Gastroesophageal sphincter (tissue), 4 donors: ENCODE measurements around the gene ACCSL. TPM values are rescaled to one million over a fixed set of nuclear protein-coding genes. Genes with fewer than 3 reads are reported as not detected.

Experiments used
- ATAC-seq: fragments of 150-250 bp; one replicate; pipeline ENCODE4 v1.9.1; 2016; ENCODE audit warnings: mild to moderate bottlenecking, moderate library complexity
- H3K27ac ChIP-seq, 4 donors: fragments of 200-600 bp; sonication (generic) in 3 of 4; 1 replicate in 3 of 4; 2 replicates in 1 of 4; pipeline ENCODE4 v1.5.1; 2016 to 2019
- H3K27me3 ChIP-seq: fragments of 200-600 bp; sonication (generic); one replicate; pipeline ENCODE4 v1.5.1; 2019
- H3K36me3 ChIP-seq, 2 donors: fragments of 200-600 bp; sonication (generic); one replicate each; pipeline ENCODE4 v1.5.1; 2019; ENCODE audit warnings: control low read depth in 1 of 2
- H3K4me1 ChIP-seq, 3 donors: fragments of 200-600 bp; sonication (generic); 1 replicate in 2 of 3; 2 replicates in 1 of 3; pipeline ENCODE4 v1.5.1; 2016 to 2019; ENCODE audit warnings: control low read depth in 2 of 3
- H3K4me3 ChIP-seq, 2 donors: fragments of 200-600 bp; sonication (generic); one replicate each; pipeline ENCODE4 v1.5.1; 2019; ENCODE audit warnings: mild to moderate bottlenecking in 1 of 2, moderate library complexity in 1 of 2
- H3K9me3 ChIP-seq, 3 donors: fragments of 200-600 bp; sonication (generic); one replicate each; pipeline ENCODE4 v1.5.1; 2017 to 2019; ENCODE audit warnings: control low read depth in 2 of 3
- CTCF ChIP-seq, 4 experiments: fragments of 200-600 bp in 2 of 4; fragments of 450-650 bp in 2 of 4; sonication (generic) in 1 of 4; IDR thresholded peaks; one replicate each; pipeline ENCODE4 v1.5.1; 2017 to 2019; ENCODE audit warnings: antibody characterized with exemption in 4 of 4, mild to moderate bottlenecking in 2 of 4, moderate library complexity in 2 of 4
- EP300 ChIP-seq: sonication (generic); formaldehyde crosslinking; IDR thresholded peaks from one replicate; pipeline ENCODE4 v1.6.1; 2017; ENCODE audit warnings: antibody characterized with exemption, mild to moderate bottlenecking
- POLR2A ChIP-seq, 2 donors: fragments of 450-650 bp; IDR thresholded peaks; one replicate each; pipeline ENCODE4 v1.6.1; 2017; ENCODE audit warnings: antibody characterized with exemption in 2 of 2, mild to moderate bottlenecking in 2 of 2, moderate library complexity in 1 of 2
- POLR2AphosphoS5 ChIP-seq: sonication (generic); formaldehyde crosslinking; IDR thresholded peaks from one replicate; pipeline ENCODE4 v1.6.1; 2017; ENCODE audit warnings: antibody characterized with exemption
- WGBS, 2 donors: methylation state at CpG; one replicate each; pipeline ENCODE4 v1.1.5; 2018; ENCODE audit warnings: low coverage in 1 of 2; 5-methylcytosine and 5-hydroxymethylcytosine counted together
- total RNA-seq, 4 donors: library from RNA; depleted of rRNA; stranded (reverse); fragments of >200 nt; gene quantifications; one replicate each; pipeline ENCODE4 v1.1.0, GENCODE V29; 2016

ACCSL gene
- total RNA-seq, 4 donors from 2014 or later, result not detected

DNA sequence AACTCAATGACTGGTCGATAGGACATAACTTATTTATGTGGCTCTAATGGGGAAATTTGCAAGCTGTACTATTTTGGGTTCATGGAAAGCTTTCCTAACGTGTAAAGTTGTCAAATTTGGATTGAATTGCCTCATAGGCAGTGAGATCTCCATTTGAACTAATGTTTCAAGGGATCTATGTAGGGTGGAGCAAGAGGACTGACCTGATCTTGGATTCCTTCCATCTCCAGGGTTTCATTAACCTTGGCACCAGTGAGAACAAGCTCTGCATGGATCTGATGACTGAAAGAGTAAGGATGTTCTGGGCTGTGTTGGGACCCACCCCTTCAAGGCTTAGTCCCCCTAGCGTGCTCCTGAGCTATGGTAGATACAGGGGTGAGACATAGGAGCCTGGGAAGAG, 2.1 kb downstream of the ACCSL start:
- TF ChIP-seq EP300 (no peak), POLR2A (IDR thresholded peaks at IDR 0.05) (no peak), POLR2AphosphoS5 (no peak)
- 72 to 79% methylated on average over 3 of the region's 3 CpGs for WGBS, 2 donors
- H3K27ac ChIP-seq, result no peak overlapping the region
- H3K4me3 ChIP-seq, result no peak overlapping the region
- no peak for ATAC-seq
- no peaks in the 10 kb centered on the region for H3K27me3 ChIP-seq
- no peaks in the 10 kb centered on the region for H3K4me1 ChIP-seq
- no peaks in the 10 kb centered on the region for H3K9me3 ChIP-seq
- no peaks in the 10 kb centered on the region for H3K36me3 ChIP-seq

GRCh38 chr11:44051171-44051570, 3.4 kb downstream of the ACCSL start:
- H3K4me1 ChIP-seq, result no peaks in the 10 kb centered on the region
- no peaks in the 10 kb centered on the region for H3K36me3 ChIP-seq
- no peaks in the 10 kb centered on the region for H3K9me3 ChIP-seq
- H3K4me3 ChIP-seq, result no peak overlapping the region
- no peak for ATAC-seq
- TF ChIP-seq CTCF (IDR thresholded peaks at IDR 0.05) (no peak), POLR2AphosphoS5 (no peak), POLR2A (IDR thresholded peaks at IDR 0.05) (no peak), EP300 (no peak)
- no CpG with 5 or more reads among the region's 4 CpGs for WGBS, 2 donors
- no peaks in the 10 kb centered on the region for H3K27me3 ChIP-seq
- no peak overlapping the region for H3K27ac ChIP-seq

DNA sequence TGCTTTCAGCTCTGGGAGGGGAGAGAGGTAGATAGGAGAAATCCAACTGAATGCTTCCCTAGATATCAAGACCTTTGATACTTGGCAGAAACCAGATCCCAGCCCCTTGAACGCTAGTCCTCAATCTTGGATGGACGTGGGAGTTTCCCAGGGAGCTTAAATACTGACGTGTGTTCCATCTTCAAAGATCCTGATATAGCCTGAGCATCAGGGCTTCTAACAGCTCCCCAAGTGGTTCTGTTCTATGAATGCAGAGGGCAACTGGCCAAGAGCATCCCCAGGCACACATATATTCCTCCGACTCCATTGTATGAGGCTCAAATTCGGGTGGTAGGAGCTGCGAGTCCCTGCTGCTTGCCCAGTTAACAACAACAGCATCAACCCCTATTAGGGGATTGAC, 9.6 kb downstream of the ACCSL start:
- no peak for ATAC-seq
- H3K9me3 ChIP-seq, result no peaks in the 10 kb centered on the region
- TF ChIP-seq POLR2A (IDR thresholded peaks at IDR 0.05) (no peak), CTCF (IDR thresholded peaks at IDR 0.05) (no peak), EP300 (no peak), POLR2AphosphoS5 (no peak)

DNA sequence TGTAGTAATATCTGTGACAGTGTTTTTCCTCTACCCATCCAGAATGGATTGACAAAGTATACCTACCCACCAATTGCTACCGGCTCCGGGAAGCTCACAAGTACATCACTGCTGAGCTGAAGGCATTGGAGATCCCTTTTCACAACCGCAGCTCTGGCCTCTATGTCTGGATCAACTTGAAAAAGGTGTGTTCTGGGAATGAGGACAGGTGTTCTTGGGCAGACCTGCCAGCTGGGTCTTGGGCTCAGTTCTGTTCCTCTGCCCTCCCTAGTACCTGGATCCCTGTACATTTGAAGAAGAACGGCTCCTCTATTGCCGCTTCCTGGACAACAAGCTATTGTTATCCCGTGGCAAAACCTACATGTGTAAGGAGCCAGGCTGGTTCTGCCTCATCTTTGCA, 10.5 kb downstream of the ACCSL start:
- 89 to 93% methylated on average over 3 to 6 of the region's 6 CpGs for WGBS, 2 donors

More for the DNA sequence above, 9.6 kb downstream of the ACCSL start:
- Histone ChIP-seq H3K36me3 (no peaks in the 10 kb centered on the region), H3K4me3 (no peak overlapping the region), H3K4me1 (no peaks in the 10 kb centered on the region), H3K27ac (no peak overlapping the region), H3K27me3 (no peaks in the 10 kb centered on the region)
- WGBS, 2 donors, result 72 to 89% methylated on average over 6 of the region's 6 CpGs

DNA sequence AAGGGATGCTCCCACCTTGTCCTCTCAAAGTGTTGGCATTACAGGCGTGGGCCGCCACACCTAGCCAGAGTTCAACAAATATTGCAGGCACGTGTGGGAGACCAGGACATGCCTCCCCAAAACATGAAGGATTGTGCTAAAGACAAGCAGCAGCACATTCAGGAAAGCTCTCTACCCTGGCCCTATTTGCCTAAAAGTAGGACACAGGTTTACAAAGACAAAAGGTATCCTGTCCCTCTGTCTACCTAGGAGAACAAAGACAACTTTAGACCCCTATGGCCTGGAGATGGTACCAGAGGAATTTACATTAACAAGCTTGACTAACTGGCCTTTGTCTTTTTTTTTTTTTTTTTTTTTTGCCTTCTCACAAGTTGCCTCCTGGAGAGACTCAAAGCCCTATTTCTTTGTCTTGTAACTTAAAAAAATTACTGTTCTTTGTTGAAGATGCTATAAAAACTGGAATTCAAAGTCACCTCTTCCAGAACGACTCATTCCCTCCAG, 17.4 kb downstream of the ACCSL start:
- Histone ChIP-seq H3K27ac (peak overlapping the region; percentile 70 to 94 (median 92)), H3K27me3 (no peaks in the 10 kb centered on the region), H3K4me3 (peak overlapping the region in 1 of 2 donors; percentile 75), H3K4me1 (peaks cover 0 to 33% (median 6%) of the 10 kb centered on the region in 3 donors), H3K9me3 (no peaks in the 10 kb centered on the region), H3K36me3 (peaks cover 0 to 2% of the 10 kb centered on the region in 2 donors)
- ATAC-seq, result no peak
- TF ChIP-seq POLR2AphosphoS5 (no peak), POLR2A (IDR thresholded peaks at IDR 0.05) (no peak), CTCF (IDR thresholded peaks at IDR 0.05) (no peak), EP300 (no peak)
- WGBS, 2 donors, result 59% methylated on average over 2 of the region's 4 CpGs; no CpG with 5 or more reads in 1 of the 2 donors

More for the DNA sequence above, 10.5 kb downstream of the ACCSL start:
- no peaks in the 10 kb centered on the region for H3K4me1 ChIP-seq
- H3K27ac ChIP-seq, result no peak overlapping the region
- H3K4me3 ChIP-seq, result no peak overlapping the region
- no peaks in the 10 kb centered on the region for H3K27me3 ChIP-seq
- no peak for ATAC-seq
- no peaks in the 10 kb centered on the region for H3K36me3 ChIP-seq
- H3K9me3 ChIP-seq, result no peaks in the 10 kb centered on the region
- no peak for TF ChIP-seq POLR2A (IDR thresholded peaks at IDR 0.05)
- no peak for TF ChIP-seq EP300
- TF ChIP-seq POLR2AphosphoS5, result no peak
- TF ChIP-seq CTCF (IDR thresholded peaks at IDR 0.05), result no peak
